PC-9 (cell line): ENCODE results near the gene CHRNA3.

Source experiments
- CTCF ChIP-seq: fragments of 200-600 bp; sonication (generic); conservative IDR thresholded peaks from 2 replicates; pipeline ENCODE4 v1.6.1; 2017; ENCODE audit warnings: mixed run types, antibody characterized with exemption, mild to moderate bottlenecking, moderate library complexity
- EZH2 ChIP-seq: fragments of 200-600 bp; sonication (generic); IDR thresholded peaks from 2 replicates; pipeline ENCODE4 v1.8.0; 2017; ENCODE audit warnings: antibody characterized with exemption, low read depth

- TF ChIP-seq CTCF (no peak), EZH2 (no peak)
Measured at GRCh38 chr15:78550815-78551214, 70.0 kb downstream of the CHRNA3 start.
